ENCODE data around the gene NFYC.

The NFYC gene

GRCh38 chr1:40760984-40761383 is 69.5 kb downstream of the NFYC start:
- no peak for DNase-seq (ENCODE audit: low spot score)

- DNase-seq (ENCODE audit: low spot score), result no peak
These were observed 70.8 kb downstream of the NFYC start for GRCh38 chr1:40762144-40762923.

DNA sequence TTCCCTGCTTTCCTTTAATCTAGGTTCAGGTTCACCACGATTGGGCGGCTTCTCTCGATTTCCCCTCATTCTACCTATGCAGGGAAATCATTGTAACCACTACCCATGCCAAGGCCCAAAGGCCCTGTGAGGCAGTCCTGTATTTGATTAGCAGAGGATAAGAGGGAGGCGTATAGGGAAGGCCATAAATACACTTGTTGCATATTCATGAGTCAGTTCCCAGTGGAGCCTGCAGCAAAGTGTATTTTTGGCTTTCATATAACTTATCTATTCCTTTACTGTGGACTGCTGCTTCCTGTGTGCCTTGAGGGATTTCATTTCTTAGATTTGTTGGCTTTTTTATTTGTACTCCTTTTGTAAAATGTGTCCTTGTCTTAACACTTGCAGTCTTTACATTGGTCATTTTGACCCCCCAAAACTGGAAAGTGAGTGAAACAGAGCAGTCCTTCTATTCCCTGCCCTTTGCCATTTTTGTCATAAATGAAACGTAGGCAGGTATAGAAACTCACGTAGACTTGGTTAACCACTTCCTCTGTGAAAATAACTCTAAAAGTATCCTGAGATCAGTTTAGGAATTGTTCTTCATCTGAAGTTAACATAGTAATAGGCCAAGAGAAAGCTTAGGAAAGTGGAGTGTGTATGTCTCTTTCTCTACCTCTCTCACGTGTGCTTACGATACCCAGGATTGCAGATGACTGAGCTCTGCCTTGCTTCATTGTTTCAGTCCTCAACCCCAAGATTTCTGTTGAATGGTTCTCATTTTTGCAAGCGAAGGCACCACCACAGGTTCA is 72.4 kb downstream of the NFYC start:
- no peak for DNase-seq (ENCODE audit: low spot score)

- no peak for DNase-seq (ENCODE audit: low spot score)
These were observed 73.5 kb downstream of the NFYC start for GRCh38 chr1:40764981-40765380.

DNA sequence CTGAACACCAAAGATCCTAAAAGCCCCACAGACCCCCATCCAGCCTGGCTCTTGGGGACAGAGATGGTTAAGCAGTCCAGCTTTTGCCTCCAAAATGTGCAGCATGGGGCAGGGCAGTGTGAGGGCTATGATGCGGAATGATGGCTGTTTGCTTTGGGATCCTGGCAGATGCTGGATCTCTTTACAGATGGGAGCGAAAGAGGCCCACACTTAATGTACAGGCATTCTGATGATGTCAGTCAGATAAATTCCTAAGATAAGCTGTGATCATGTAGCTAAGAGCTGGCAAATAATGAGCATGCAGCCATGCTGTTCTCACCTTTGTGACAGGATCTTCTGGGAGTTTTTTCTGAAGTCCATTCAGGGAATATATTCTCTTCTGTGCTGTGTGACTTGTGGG is 74.5 kb downstream of the NFYC start:
- DNase-seq (ENCODE audit: low spot score), result no peak

GRCh38 chr1:40766560-40766959 is 75.1 kb downstream of the NFYC start:
- no peak for DNase-seq (ENCODE audit: low spot score)

- DNase-seq (ENCODE audit: low spot score), result no peak
These were observed 76.9 kb downstream of the NFYC start for GRCh38 chr1:40768146-40768990.

GRCh38 chr1:40769815-40770214 is 78.3 kb downstream of the NFYC start:
- no peak for DNase-seq (ENCODE audit: low spot score)

DNA sequence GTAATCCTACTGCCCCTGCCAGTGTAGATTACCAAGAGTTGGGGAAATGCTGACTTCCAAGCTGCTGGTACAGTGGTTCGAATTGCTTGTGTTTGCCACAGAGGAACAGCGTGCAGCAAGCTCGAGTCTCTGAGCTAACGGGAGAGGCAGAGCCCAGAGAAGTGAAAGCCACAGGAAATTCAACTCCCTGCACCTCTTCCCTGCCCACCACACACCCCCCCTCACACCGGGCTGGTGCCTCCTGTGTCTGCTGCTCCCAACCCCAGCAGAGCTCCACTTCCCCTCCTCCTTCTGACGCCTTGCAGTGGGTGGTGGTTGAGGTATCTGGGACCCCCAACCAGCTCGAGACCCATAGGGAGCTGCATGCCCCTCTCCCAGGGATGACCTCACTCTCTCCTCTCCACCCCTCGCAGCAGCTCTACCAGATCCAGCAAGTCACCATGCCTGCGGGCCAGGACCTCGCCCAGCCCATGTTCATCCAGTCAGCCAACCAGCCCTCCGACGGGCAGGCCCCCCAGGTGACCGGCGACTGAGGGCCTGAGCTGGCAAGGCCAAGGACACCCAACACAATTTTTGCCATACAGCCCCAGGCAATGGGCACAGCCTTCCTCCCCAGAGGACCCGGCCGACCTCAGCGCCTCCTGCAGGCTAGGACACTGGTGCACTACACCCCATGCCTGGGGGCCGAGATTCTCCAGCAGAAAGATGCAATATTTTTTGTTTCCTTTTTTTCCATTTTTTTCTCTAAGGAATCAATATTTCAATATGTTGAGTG is 79.0 kb downstream of the NFYC start:
- no peak for DNase-seq (ENCODE audit: low spot score)

DNA sequence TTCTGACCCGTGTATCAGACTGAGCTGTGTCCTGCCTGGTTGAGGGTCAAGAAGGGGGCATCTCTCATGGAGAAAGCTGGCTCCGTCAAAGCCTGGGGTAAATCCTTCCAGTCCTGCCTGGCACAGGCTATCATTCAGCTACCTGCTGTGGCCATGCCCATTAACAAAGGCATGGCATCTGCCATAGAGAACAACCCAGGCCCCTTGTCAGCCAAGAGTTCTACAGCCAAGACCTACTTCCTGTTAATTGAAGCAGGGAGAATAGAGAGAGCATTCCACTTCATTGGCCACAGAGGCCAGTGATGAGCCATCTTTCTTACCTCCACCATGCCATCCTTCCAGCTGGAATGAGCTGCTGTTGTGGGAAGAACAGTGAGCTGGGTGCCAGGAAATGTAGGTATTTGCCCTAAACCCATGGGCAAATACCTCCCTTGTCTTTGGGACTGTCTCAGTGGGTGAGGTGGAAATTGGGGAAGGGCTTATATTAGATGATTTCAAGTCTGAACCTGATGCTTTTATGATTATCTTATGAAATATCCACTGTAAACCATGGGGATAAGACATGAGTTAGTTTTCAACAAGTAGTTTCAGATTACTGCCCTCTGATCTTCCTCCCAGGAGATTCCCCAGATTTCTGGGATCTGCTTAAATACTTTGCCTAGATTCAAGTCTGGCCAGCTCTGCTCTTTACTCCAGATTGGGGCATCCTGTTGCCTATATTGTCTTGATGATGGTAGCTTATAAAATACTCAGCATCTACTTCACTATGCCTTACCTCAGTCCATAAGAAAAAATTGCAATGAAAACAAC is 80.8 kb downstream of the NFYC start:
- no peak for DNase-seq (ENCODE audit: low spot score)

DNA sequence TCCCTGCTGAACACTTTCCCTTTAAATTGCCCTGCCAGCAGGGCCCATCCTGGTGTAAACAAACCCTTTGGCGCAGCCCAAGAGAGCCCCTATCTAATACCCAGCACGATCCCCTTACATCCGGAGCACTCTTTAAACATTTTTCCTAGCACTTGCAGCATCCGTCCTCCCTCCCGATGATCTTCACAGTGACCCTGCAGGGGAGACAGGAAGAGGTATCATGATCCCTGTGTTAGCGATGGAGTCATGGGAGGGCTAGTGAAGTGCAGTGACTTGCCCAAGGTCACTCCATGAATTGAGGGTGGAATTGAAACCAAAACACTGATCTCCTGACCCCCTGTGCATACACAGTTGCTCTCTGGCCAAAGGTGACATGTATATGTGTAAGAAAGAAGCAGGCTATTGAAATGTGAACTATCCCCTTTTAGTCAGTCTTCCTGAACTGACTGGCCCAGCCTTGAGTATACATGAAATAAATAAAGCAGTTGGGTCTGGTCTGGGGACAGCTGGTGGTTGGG is 82.3 kb downstream of the NFYC start:
- no peak for DNase-seq (ENCODE audit: low spot score)

DNA sequence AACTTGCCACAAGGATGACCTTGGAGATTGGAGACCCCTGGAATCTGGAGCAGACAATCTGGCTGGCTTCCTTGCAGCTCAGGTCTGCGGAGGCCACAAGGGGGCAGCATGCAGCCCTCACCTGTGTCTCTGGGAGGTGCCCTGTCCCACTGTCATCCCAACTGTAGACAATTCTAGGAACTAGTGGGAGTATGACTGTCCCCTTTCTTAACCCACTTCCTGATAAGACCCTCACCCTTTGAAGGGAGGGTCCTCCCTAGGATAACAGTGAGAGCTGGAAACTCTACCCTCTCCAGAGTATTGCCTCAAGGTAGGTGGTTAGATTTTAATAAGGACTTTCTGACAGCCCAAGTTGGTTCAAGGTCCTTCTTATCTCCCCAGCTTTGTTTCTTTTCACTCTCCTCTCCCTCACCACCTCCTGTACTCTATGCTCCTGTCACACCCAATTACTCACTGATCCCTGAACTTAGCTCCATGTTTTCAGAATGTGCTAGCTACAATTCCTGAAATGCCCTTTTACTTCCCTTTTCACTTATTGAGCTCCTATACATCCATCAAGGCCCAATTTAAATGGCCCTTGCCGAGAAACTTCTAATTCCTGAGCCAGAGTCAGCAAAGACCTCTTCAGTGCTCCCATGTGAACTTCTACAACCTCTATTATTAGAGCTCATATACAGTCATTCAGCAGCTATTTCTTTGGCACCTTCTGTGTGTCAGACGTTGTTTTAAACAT is 82.9 kb downstream of the NFYC start:
- DNase-seq (ENCODE audit: low spot score), result peak; percentile 18

GRCh38 chr1:40776236-40777072 is 85.0 kb downstream of the NFYC start:
- no peak for DNase-seq (ENCODE audit: low spot score)

DNA sequence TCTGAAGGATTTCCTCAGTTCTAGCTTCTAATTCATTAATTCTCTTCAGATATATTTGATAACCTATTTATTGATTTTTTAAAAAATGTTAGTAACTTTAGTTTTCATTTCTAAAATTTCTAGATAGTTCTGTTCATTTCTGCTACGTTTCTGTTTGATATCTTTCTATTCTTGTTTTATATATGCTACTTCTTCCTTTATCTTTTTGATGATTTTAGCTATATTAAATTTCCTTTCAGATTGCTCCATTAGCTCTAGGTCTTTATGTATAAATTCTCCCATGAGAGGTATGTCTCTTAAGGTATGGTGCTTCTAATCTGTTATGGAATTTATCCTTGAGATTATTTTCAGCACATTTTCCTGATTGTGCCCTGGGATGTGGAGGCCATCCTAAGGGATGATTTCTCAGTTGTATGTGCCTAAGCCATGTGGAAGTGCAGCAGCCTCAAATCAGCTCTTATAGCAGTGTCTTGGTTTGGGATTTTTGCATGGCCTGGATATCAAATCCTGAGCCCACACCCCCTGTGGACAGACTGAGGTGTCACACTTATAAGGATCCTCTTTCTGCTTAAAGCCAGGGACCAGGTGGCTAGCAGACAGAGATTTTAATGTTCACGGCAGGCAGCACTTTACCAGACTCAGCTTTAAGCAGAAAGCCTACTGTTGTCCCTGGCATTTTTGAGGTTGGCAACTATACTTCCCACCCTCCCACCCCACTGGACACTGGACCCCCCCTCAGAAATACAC is 85.9 kb downstream of the NFYC start:
- DNase-seq (ENCODE audit: low spot score), result no peak

DNA sequence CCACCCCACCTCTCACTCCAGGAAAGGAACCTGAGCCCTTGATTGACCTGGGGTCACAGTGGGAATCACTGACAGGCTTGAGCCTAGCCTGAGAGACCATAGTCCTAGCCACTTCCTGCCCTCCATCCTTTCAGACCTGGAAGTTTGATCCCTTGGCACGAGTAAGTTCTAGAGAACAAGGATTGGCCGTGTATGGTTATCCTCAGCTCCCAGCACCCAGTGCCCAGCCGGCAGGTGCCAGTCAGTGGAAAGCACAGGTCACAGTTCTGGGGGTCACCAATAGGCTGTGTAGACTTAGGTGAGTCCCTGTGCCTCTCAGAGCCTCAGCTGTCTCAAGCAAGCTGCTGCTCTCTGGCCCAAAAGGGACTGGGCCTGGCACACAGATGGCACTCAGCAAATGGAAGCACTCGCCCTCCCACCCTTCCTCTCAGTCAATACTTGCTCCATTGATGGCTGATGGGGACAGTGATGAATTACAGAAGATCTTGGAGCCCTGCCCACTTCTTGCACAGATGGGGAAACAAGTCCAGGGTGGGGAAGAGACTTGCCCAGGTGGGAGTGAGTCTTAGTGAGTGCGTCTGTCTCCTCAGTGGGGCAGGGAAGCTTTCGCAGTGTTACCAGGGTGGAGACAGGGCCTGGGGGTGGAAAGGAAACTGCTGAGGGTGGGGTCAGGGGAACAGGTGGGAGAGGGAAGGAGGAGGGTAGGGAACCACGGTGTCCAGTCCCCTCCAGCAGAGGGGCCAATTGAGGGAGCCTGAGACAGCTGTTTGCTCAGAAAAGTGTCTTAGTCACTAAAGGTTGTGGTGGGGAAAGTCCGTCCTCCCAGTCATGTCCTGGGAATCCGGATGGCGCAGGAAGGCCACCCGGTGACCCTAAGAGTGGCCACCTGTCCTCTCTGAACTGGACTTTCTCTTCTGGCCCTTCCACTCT is 89.4 kb downstream of the NFYC start:
- no peak for DNase-seq (ENCODE audit: low spot score)

DNA sequence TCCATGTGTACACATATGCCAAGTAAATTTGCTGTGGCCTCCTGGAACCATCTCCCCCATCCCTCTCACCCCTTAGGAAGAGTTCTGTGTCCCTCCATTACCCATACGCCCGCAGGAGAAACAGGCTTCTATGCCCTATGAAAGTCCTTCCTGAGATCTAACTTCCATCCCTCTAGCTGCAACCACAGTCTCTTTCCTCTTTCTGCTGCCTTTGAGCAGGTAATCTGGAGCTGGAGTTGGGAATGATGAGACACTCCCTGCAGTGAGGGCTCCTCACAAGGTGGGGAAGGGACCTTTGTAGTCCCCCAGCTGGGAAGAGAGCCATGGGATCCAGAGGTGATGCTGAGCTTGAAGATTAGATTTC is 90.1 kb downstream of the NFYC start:
- no peak for DNase-seq (ENCODE audit: low spot score)

DNA sequence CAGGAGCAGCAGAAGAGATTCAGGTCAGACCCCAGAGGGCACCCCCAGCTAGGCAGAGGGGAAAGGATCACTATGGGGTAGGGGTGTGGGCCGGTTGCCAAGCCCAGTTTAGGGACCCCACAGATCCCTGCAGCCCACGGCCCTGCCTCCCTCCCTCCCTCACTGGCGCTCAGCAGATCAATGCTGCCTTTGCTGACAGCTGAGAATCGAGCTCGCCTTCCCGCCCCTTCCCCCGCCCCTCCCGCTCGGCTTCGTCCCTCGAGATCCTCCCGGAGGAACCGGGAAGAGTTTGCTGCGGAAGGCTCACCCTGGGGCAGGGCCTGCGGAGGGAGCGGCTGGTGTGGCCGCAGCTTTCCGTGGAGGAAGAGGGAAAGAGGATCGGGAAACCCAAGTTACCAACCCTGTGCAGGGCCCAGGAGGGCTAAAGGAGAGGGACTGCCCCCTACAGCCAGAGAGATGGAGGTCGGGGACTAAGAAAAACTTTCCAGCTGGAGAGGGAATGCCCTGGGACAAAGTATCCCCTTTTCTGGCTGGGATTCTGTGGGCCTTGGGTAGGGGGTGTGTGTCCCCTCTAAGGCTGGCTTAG is 91.0 kb downstream of the NFYC start:
- DNase-seq (ENCODE audit: low spot score), result no peak
